ENCODE measurements around the gene LCK.
"Not testable (repeated sequence)": the region's sequence is repeated elsewhere in the genome, so short reads cannot be mapped to it uniquely, and the experiment has no call there.

The LCK gene

DNA sequence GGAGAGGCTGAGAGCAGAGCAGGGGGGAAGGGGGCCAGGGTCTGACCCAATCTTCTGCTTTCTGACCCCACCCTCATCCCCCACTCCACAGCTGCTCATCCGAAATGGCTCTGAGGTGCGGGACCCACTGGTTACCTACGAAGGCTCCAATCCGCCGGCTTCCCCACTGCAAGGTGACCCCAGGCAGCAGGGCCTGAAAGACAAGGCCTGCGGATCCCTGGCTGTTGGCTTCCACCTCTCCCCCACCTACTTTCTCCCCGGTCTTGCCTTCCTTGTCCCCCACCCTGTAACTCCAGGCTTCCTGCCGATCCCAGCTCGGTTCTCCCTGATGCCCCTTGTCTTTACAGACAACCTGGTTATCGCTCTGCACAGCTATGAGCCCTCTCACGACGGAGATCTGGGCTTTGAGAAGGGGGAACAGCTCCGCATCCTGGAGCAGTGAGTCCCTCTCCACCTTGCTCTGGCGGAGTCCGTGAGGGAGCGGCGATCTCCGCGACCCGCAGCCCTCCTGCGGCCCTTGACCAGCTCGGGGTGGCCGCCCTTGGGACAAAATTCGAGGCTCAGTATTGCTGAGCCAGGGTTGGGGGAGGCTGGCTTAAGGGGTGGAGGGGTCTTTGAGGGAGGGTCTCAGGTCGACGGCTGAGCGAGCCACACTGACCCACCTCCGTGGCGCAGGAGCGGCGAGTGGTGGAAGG, 23.7 kb downstream of the LCK start:
- no peak for DNase-seq

GRCh38 chr1:32275424-32275823, 24.4 kb downstream of the LCK start:
- peak; percentile 39 for DNase-seq

- DNase-seq: no peak
Observed at GRCh38 chr1:32276032-32276782, 25.1 kb downstream of the LCK start.

DNA sequence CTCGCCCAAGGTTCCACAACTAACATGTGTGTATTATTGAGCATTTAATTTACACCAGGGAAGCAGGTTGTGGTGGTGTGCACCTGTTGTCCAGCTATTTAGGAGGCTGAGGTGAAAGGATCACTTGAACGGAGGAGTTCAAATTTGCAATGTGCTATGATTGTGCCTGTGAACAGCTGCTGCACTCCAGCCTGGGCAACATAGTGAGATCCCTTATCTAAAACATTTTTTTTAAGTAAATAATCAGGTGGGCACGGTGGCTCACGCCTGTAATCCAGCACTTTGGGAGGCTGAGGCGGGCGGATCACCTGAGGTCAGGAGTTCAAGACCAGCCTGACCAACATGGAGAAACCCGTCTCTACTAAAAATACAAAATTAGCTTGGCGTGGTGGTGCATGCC, 33.7 kb downstream of the LCK start:
- not testable (repeated sequence) for DNase-seq

DNA sequence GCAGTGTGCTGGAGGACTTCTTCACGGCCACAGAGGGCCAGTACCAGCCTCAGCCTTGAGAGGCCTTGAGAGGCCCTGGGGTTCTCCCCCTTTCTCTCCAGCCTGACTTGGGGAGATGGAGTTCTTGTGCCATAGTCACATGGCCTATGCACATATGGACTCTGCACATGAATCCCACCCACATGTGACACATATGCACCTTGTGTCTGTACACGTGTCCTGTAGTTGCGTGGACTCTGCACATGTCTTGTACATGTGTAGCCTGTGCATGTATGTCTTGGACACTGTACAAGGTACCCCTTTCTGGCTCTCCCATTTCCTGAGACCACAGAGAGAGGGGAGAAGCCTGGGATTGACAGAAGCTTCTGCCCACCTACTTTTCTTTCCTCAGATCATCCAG, 34.6 kb downstream of the LCK start:
- no peak for DNase-seq

DNA sequence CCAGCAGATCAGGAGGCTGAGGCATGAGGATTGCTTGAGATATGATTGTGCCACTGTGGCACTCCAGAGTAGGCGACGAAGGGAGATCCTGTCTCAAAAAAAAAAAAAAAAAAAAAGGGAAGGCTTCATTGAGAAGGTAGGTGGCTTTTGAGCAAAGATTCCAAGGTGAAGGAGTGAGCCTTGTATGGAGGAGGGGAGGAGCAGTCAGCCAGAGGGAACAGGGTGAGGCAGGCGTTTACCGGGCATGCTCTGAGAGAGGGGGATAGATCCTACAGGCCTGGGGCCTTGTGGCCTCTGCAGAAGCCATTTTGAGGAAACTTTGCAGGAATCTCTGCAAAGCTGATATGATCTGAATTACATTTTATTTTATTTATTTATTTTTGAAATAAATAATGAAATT, 35.7 kb downstream of the LCK start:
- DNase-seq: no peak

DNA sequence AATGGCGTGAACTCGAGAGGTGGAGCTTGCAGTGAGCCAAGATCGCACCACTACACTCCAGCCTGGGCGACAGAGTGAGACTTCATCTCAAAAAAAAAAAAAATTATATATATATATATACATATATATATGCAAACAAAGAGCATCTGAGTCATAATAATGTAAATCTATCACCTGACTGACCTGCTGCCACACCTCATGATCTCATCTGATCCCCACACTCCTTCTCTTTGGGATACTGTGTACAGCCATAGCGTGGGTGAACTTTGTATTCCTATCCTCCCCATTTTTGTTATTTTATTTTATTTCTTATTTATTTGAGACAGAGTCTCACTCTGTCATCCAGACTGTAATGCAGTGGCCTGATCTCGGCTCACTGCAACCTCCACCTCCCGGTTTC, 38.2 kb downstream of the LCK start:
- no peak for DNase-seq

DNA sequence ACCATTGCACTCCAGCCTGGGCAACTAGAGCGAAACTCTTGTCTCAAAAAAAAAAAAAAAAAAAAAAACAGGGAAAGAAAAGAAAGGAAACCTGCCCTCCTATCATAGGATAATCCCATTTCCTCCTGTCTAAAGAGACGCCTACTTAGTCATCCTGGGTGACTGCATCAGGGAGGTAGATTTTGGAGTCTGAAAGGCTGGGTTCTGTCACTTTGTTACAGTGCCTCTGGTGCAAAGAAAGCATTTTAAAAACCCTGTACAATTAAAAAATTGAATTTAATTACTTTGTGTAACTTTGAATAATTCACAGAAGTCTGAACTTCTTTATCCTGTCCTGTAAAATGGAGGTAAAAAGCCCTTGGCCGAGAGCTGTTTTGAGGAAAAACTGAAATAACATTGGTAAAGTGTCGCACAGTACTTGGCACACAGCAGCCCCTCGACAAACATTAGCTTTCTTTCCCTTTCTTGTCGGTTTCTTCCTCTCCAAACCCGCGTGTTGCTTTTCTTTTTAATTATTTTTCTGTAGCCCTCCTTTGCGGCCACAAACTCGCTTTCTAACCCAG, 40.2 kb downstream of the LCK start:
- no peak for DNase-seq

- DNase-seq: peak; percentile 99
Observed at GRCh38 chr1:32291708-32292538, 40.9 kb downstream of the LCK start, which contains the start of gene HDAC1. TSS of gene HDAC1 (plus strand) at chr1:32292083. CDS start at chr1:32292170, 87 bp downstream.

- DNase-seq: not testable (repeated sequence)
Observed at GRCh38 chr1:32298211-32298610, 47.1 kb downstream of the LCK start.

DNA sequence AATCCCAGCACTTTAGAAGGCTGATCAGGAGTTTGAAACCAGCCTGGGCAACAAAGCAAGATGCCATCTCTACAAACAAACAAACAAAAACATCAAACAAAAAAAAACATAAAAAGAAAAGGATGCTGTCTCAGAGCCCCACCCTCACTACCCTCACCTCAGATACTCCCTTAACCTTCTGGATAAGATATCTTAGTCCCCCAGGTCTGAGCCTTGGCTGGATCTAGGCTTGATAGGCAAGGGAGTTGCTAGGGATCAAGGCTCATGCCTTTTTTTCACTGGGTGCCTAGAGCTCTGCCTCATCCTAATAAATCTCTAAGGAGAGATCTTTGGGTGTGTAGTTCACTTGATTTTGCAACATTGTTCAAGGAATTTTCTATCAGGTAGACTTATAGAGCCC, 48.3 kb downstream of the LCK start:
- peak; percentile 13 for DNase-seq

- DNase-seq: no peak
Observed at GRCh38 chr1:32303358-32303757, 52.3 kb downstream of the LCK start.

DNA sequence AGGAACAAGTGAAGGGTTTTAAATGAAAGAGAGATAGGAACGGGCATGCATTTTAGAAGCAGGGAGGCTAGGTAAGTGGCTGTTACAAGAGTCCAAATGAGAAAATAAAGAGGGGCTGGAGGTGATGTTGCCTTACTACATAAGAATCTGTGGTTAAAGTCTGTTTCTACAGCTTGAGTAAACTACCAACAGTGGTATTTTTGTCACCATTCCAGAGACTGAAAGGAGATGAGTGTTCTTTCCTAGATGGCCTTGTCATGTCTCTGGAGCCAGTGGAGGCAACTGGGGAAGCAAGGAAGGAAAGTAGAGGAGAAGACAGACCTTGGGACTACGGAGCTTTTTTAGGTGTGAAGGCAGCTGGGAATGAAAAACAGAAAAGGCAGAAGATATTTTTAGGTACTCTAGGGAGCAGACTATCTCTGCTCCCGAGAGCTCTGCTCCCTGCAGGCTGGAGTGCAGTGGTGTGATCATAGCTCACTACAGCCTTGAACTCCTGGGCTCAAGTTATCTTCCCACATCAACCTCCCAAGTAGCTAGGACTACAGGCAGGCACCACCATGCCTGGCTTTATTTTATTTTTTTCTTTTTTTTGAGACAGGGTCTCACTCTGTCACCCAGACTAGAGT, 53.0 kb downstream of the LCK start:
- DNase-seq: no peak

DNA sequence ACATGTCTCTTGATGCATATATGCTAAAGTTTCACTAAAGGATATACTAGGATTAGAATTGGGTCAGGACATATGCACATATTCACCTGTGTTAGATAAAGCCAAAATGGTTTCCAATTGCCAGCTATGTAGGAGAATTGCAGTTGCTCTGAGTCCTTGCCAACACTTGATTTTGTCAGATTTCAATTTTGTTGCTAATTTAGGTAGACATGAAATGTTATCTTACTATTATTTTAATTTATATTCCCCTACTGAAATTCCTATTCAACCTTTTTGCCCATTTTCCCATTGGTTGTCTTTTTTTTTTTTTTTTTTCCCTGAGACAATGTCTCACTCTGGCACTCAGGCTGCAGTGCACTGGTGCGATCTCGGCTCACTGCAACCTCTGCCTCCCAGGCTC, 54.2 kb downstream of the LCK start:
- no peak for DNase-seq

DNA sequence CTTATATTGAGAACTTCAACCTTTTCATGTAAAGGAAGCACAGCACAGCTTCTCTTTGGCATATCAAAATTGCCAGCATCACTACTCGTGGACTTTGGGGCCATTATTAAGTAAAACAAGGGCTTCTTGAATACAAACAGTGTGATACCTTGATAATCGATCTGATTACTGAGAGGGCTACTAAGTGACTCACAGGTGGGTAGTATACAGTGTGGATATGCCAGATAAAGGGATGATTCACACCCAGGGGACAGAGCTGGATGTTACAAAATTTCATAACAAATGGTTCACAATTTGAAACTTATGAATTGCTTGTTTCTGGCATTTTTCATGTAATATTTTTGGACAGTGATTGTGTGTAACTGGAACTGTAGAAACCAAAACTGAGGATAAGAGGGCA, 56.3 kb downstream of the LCK start:
- DNase-seq: peak; percentile 28

DNA sequence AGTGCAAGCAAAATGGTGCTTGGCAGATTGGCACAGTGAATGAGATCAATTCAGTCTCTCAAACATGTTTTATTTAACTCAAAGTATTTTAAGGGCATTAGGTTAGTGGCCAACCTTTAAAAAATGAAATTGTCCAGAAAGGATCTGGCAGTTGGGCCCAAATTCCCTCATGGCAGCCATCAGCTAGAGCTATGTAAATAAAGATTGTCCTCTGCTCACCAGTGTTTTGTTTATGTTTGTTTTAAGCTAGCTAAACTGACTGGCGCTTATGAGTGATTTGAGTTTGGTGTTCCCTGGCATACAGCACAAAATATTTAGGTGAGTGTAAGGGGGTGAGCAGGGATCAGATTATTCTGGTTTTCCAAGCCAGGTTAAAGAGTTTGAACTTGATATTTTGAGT, 58.9 kb downstream of the LCK start:
- DNase-seq: no peak

DNA sequence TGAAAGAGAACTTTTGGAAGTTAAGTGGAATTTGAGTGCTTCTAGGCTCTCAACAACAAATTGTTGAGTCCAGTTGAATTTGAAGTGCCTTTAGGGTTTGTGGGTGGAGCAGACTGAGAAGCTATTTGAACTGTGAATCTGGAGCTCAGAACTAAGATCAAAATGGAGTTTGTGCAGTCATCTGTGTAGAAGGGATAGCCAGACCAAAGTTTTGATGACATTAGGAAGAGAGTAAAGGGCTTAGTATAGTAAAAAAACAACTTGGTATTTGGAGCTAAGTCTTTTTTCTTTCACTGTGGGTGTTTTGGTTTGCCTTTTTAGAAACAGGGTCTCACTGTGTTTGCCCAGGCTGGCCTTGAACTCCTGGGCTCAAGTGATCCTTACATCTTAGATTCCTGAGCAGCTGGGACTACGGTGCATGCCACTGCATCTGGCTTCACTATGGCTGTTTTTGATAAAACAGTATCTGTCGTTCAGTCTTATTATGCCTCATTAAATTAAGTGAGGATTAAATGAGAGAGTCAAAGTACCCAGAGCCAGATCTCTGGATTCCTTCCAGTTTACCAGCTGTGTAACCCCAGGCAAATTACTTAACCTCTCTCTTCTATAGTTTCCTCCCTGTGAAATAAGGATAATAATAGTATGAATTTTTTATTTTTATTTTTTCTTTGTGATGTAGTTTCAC, 60.8 kb downstream of the LCK start:
- DNase-seq: no peak

DNA sequence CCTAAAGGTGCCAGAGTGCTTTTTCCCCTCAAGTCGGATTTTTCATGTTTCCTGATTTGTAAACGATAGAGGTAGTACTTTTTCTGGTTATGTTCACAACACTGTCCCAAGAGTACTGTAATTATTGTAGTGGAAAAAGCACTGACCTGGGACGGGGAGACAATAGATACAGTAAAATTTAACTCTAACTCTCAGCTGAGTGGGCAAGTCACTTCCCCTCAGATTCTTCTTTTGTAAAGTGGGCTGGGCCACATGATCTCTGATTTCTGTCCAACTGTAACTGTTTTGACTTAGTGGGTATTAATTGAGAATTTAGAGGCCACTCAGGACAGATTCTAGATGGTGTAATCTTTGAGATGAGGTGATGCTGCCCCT, 65.8 kb downstream of the LCK start:
- no peak for DNase-seq

DNA sequence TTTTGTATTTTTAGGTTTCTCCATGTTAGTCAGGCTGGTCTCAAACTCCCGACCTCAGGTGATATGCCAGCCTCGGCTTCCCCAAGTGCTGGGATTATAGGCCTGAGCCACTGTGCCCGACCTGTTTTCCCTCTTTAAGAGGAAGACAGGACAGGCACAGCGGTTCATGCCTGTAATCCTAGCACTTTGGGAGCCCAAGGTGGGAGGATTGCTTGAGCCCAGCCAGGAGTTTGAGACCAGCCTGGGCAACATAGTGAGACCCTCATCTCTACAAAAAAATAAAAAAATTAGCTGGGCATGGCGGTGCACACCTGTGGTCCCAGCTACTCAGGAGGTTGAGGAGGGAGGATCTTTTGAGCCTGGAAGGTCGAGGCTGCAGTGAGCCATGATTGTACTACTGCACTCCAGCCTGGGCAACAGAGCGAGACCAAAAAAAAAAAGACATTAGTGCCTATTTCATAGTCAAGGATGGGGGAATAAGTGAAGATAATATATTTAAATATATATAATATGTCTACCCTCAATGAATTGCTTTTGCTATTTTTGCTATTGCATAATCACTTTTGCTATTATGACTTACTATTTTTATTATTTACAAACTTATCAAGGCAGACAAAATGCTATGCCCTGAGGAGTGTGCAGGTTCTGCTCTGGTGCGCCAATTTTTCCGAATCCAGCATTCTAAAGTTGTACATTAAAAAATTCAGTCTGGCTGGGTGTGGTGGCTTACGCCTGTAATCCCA, 67.2 kb downstream of the LCK start:
- DNase-seq: no peak

- DNase-seq: peak; percentile 58
Observed at GRCh38 chr1:32321712-32322291, 70.7 kb downstream of the LCK start.

GRCh38 chr1:32327204-32327603, 76.1 kb downstream of the LCK start:
- DNase-seq: no peak
